K562 (cell line): ENCODE measurements around the gene BCL2L1. TPM values are rescaled to one million over a fixed set of nuclear protein-coding genes. Genes with fewer than 3 reads are reported as not detected.

Experiments
- ARID1B ChIP-seq: fragments of 450-650 bp; IDR thresholded peaks from 2 replicates; pipeline ENCODE4 v1.6.1; 2016; ENCODE audit warnings: antibody characterized with exemption, mild to moderate bottlenecking, inconsistent platforms
- BRD4 ChIP-seq: fragments of 200-600 bp; sonication (generic); IDR thresholded peaks from 2 replicates; pipeline ENCODE4 v1.6.1; 2017; ENCODE audit warnings: inconsistent platforms
- DMBX1 ChIP-seq: fragments of 250-450 bp; sonication (Bioruptor Pico); IDR thresholded peaks from 2 replicates; pipeline ENCODE4 v1.8.0; 2022; ENCODE audit warnings: inconsistent platforms, mild to moderate bottlenecking, moderate library complexity, borderline replicate concordance
- FOXK1 ChIP-seq: sonication (generic); formaldehyde crosslinking; IDR thresholded peaks from 2 replicates; pipeline ENCODE4 v1.8.0; 2022; ENCODE audit warnings: missing genetic modification reagents, mild to moderate bottlenecking, borderline replicate concordance
- HCFC1 ChIP-seq: IDR thresholded peaks from 2 replicates; pipeline ENCODE4 v1.6.1; 2012; ENCODE audit warnings: low read depth, low read length, improper control_type of control experiment
- HDAC2 ChIP-seq: fragments of 450-650 bp; IDR thresholded peaks from 2 replicates; pipeline ENCODE4 v1.6.1; 2016; ENCODE audit warnings: mild to moderate bottlenecking
- NONO ChIP-seq, 2 experiments: fragments of 200-400 bp in 1 of 2; fragments of 450-650 bp in 1 of 2; formaldehyde crosslinking in 1 of 2; IDR thresholded peaks; 2 replicates each; pipeline ENCODE4 v1.6.1; 2017; ENCODE audit warnings: low read depth in 2 of 2, mild to moderate bottlenecking in 2 of 2, moderate library complexity in 2 of 2, low read length in 1 of 2
- PPARD ChIP-seq: fragments of 250-450 bp; sonication (Bioruptor Pico); IDR thresholded peaks from 2 replicates; pipeline ENCODE4 v1.8.0; 2022; ENCODE audit warnings: inconsistent platforms, mild to moderate bottlenecking, moderate library complexity
- RB1 ChIP-seq: fragments of 450-650 bp; IDR thresholded peaks from 2 replicates; pipeline ENCODE4 v1.6.1; 2017; ENCODE audit warnings: low read depth, mild to moderate bottlenecking
- SMAD1 ChIP-seq: fragments of 150-350 bp; IDR thresholded peaks from 2 replicates; pipeline ENCODE4 v1.6.1; 2014; ENCODE audit warnings: low read length, low read depth; ENCODE audit not compliant: partially characterized antibody
- SNRNP70 ChIP-seq: fragments of 200-400 bp; formaldehyde crosslinking; optimal IDR thresholded peaks from 2 replicates; pipeline ENCODE3; 2017; ENCODE audit warnings: low read depth, low read length
- ZBTB17 ChIP-seq: fragments of 450-650 bp; formaldehyde crosslinking; IDR thresholded peaks from 2 replicates; pipeline ENCODE4 v1.4.0; 2020; ENCODE audit warnings: mild to moderate bottlenecking
- ZBTB7A ChIP-seq: IDR thresholded peaks from 2 replicates; pipeline ENCODE4 v1.6.1; 2011; ENCODE audit warnings: low read depth, mild to moderate bottlenecking, low read length, moderate library complexity, borderline replicate concordance; ENCODE audit not compliant: control insufficient read depth
- ZKSCAN8 ChIP-seq: fragments of 200-800 bp; sonication (Bioruptor generic); IDR thresholded peaks from 2 replicates; pipeline ENCODE4 v1.6.1; 2016; ENCODE audit warnings: missing genetic modification characterization, missing compliant biosample characterization
- ZNF253 ChIP-seq: fragments of 250-450 bp; sonication (Bioruptor Pico); conservative IDR thresholded peaks from 2 replicates; pipeline ENCODE4 v1.6.1; 2021; ENCODE audit warnings: mild to moderate bottlenecking
- ZNF316 ChIP-seq: fragments of 450-650 bp; IDR thresholded peaks from 2 replicates; pipeline ENCODE4 v1.6.1; 2016
- ZNF780A ChIP-seq: fragments of 250-450 bp; sonication (Bioruptor Pico); IDR thresholded peaks from 2 replicates; pipeline ENCODE4 v1.5.0; 2021; ENCODE audit warnings: mild to moderate bottlenecking
- polyA plus RNA-seq, 8 experiments: library from polyadenylated mRNA; depleted of rRNA in 4 of 8; stranded (reverse) in 5 of 8; unstranded in 3 of 8; fragments of >200 nt; fragmentation: Nextera tagmentation in 2 of 8; fragmentation: Illumina TruSeq in 1 of 8; extraction: Ambion mirVana in 2 of 8; extraction: Trizol in 1 of 8; gene quantifications; 2 replicates each; pipeline versions ENCODE4 v1.2.1 to v1.2.3, GENCODE V29; 2011 to 2014; ENCODE audit warnings: inconsistent platforms in 1 of 8, missing spikeins in 1 of 8
- total RNA-seq, 7 experiments: library from RNA; depleted of rRNA in 6 of 7; stranded (reverse); fragments of >200 nt in 6 of 7; fragmentation: Illumina TruSeq in 2 of 7; extraction: Trizol in 2 of 7; gene quantifications; 2 replicates each; pipeline versions ENCODE4 v1.2.1 to v1.2.3, GENCODE V29; 2011 to 2021; ENCODE audit warnings: low replicate concordance in 1 of 7
- TF ChIP-seq, protein P1 (sequence below): fragments of 450-650 bp; IDR thresholded peaks from 2 replicates; pipeline ENCODE4 v1.6.1; 2018; ENCODE audit not compliant: partially characterized antibody

BCL2L1 gene
- total and polyA plus RNA-seq, 9 of the 15 experiments (the other 6 are each of a cell fraction or from before 2014, with no cell fraction given): 3.3 to 182 (median 120) TPM

DNA sequence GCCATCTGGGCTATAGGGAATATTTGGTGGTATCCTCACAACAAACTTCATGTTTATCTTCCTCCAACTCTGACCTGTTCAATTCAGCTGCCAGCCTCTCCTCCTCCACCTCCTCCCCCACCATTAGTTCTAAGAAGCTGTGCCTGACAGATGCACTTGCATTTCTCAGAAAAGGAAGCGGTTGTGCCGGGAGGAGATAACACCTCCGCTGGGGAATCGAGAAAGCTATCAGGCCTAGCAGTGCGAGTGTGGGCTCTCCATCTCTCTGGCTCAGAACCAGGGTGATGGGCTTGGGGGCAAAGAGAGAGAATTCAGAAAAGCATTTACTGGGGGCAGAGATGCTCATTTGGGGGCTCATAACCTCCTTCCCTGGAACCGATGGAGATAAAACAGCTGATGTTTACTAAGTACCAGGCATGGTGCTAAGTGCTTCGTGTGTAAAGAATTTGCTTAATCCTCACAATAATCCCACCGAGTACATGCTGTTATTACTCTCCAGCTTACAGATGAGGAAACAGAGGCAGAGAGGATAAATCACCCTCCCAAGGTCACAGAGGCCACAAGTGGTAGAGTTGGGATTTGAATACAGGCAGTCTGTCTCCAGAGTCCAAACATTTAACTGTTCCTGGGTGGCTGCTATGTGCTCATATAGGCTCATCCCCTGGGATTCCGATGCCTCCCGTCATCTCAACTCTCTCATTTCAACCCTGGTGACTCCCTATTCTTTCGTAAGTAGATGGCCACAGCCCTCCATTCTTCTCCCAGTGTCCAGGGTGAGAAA lies 46.6 kb downstream of the BCL2L1 start (continued):
- peak; percentile 22; the same call in 1 of the 2 replicates for TF ChIP-seq ZBTB17 (CRISPR knock-in tag)
- TF ChIP-seq BRD4: no peak; the same call in 1 of the 2 replicates
- no peak for TF ChIP-seq PPARD (CRISPR knock-in tag)
- peak; percentile 91 for TF ChIP-seq ZBTB7A
- peak; percentile 99 for TF ChIP-seq ARID1B
- peak in 1 of 2 experiments; percentile 75; a peak in 2 of 4 replicates for TF ChIP-seq NONO (IDR thresholded peaks at IDR 0.05; ENCODE audit: low read depth in 2 of 2, low read length in 1 of 2)
- TF ChIP-seq FOXK1 (CRISPR knock-in tag): peak; percentile 61; the same call in 1 of the 2 replicates
- TF ChIP-seq, protein P1, sequence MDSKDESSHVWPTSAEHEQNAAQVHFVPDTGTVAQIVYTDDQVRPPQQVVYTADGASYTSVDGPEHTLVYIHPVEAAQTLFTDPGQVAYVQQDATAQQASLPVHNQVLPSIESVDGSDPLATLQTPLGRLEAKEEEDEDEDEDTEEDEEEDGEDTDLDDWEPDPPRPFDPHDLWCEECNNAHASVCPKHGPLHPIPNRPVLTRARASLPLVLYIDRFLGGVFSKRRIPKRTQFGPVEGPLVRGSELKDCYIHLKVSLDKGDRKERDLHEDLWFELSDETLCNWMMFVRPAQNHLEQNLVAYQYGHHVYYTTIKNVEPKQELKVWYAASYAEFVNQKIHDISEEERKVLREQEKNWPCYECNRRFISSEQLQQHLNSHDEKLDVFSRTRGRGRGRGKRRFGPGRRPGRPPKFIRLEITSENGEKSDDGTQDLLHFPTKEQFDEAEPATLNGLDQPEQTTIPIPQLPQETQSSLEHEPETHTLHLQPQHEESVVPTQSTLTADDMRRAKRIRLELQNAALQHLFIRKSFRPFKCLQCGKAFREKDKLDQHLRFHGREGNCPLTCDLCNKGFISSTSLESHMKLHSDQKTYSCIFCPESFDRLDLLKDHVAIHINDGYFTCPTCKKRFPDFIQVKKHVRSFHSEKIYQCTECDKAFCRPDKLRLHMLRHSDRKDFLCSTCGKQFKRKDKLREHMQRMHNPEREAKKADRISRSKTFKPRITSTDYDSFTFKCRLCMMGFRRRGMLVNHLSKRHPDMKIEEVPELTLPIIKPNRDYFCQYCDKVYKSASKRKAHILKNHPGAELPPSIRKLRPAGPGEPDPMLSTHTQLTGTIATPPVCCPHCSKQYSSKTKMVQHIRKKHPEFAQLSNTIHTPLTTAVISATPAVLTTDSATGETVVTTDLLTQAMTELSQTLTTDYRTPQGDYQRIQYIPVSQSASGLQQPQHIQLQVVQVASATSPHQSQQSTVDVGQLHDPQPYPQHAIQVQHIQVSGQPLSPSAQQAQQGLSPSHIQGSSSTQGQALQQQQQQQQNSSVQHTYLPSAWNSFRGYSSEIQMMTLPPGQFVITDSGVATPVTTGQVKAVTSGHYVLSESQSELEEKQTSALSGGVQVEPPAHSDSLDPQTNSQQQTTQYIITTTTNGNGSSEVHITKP: peak; percentile 30
- peak; percentile 87 for TF ChIP-seq DMBX1 (CRISPR knock-in tag)
- no peak for TF ChIP-seq HCFC1
- peak; percentile 86 for TF ChIP-seq ZKSCAN8
- TF ChIP-seq ZNF780A (CRISPR knock-in tag): no peak
- peak; percentile 62 for TF ChIP-seq HDAC2
- 0 out of 2 replicates have a peak, but pooled peaks have one; percentile 10 for TF ChIP-seq ZNF316
- peak; percentile 21; the same call in 1 of the 2 replicates for TF ChIP-seq RB1
- TF ChIP-seq ZNF253 (CRISPR knock-in tag): no peak
- TF ChIP-seq SNRNP70: no peak
- TF ChIP-seq SMAD1: peak; percentile 86
